ENCODE results near the gene OTUB2. TPM values are rescaled to one million over a fixed set of nuclear protein-coding genes. Genes with fewer than 3 reads are reported as not detected.

OTUB2 gene
- total RNA-seq, 6 donors from 2014 or later = 0.22 to 1.8 (median 1.1) TPM

- DNase-seq = no peak
- H3K27me3 ChIP-seq = no peaks in the 10 kb centered on the region
- no peaks in the 10 kb centered on the region for H3K9me3 ChIP-seq
- H3K4me3 ChIP-seq = no peak overlapping the region
- H3K27ac ChIP-seq = no peak overlapping the region
- TF ChIP-seq POLR2A (IDR thresholded peaks at IDR 0.05) (no peak), CTCF (IDR thresholded peaks at IDR 0.05) (no peak), POLR2AphosphoS5 (IDR thresholded peaks at IDR 0.05) (no peak), EP300 (IDR thresholded peaks at IDR 0.05) (no peak)
- peaks cover 7 to 18% (median 14%) of the 10 kb centered on the region in 4 donors for H3K4me1 ChIP-seq
- no peak for ATAC-seq (ENCODE audit: low FRiP score in 2 of 2)
- H3K36me3 ChIP-seq = no peaks in the 10 kb centered on the region
- 64 to 77% methylated on average over 9 to 10 of the region's 10 CpGs for WGBS, 2 donors
Measured at GRCh38 chr14:94022532-94023411, 3.4 kb upstream of the OTUB2 start.

DNA sequence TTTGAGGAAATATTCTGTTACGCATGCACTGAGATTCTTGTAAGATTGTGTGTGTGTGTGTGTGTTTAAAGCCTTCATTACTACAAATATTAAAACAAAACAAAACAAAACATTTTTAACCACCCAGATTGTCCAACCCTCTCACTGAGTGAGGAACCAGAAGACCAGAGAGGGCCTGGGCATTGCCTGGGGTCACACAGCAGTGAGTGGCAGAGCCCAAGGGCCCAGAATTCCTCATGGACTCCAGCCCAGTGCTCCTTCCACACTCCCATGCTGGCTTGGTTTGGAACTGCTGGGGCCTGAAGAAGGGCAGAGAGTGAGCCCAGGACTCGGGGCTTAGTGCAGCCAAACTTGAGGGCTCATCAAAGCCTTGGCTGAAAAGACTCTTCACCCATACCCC is 1.6 kb upstream of the OTUB2 start:
- DNase-seq = no peak
- no peak for TF ChIP-seq CTCF (IDR thresholded peaks at IDR 0.05)
- no peak for TF ChIP-seq POLR2A (IDR thresholded peaks at IDR 0.05)
- TF ChIP-seq POLR2AphosphoS5 (IDR thresholded peaks at IDR 0.05) = no peak
- no peak for TF ChIP-seq EP300 (IDR thresholded peaks at IDR 0.05)
- WGBS, 2 donors = 88 to 97% methylated on average over 1 to 2 of the region's 2 CpGs
- H3K4me3 ChIP-seq = no peak overlapping the region
- no peak for ATAC-seq (ENCODE audit: low FRiP score in 2 of 2)
- no peaks in the 10 kb centered on the region for H3K36me3 ChIP-seq
- H3K9me3 ChIP-seq = no peaks in the 10 kb centered on the region
- no peaks in the 10 kb centered on the region for H3K27me3 ChIP-seq
- H3K4me1 ChIP-seq = peaks cover 7 to 27% (median 17%) of the 10 kb centered on the region in 4 donors
- no peak overlapping the region for H3K27ac ChIP-seq

DNA sequence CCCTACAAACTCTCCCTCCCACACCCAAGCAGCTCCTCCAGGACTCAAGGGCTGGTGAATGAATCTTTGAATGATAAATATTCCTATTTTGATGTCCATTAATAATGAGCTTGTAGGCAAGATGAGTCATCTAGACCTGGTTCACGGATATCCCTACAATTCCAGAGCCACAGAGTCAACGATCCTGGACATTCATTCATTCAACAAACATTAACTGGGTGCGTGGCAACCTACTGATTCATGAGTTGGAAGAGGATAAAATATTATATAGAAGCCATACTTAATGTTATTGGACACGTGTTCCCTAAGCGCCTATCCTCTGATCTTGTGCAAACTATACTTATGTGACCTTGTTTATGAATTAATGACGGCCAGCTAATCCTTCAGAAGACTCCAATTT is 420 bp upstream of the OTUB2 start:
- Histone ChIP-seq H3K4me3 (peak overlapping the region in 3 of 4 donors; percentile 69 to 81 (median 70)), H3K27ac (no peak overlapping the region), H3K36me3 (no peaks in the 10 kb centered on the region), H3K4me1 (peaks cover 7 to 27% (median 17%) of the 10 kb centered on the region in 4 donors), H3K27me3 (no peaks in the 10 kb centered on the region), H3K9me3 (no peaks in the 10 kb centered on the region)
- ATAC-seq (ENCODE audit: low FRiP score in 2 of 2) = no peak
- WGBS, 2 donors = 54 to 59% methylated on average over 6 of the region's 6 CpGs
- TF ChIP-seq CTCF (IDR thresholded peaks at IDR 0.05) (no peak), EP300 (IDR thresholded peaks at IDR 0.05) (no peak), POLR2AphosphoS5 (IDR thresholded peaks at IDR 0.05) (no peak), POLR2A (IDR thresholded peaks at IDR 0.05) (no peak)
- no peak for DNase-seq

GRCh38 chr14:94026889-94027469 is 839 bp downstream of the OTUB2 start:
- no peaks in the 10 kb centered on the region for H3K27me3 ChIP-seq
- no peaks in the 10 kb centered on the region for H3K36me3 ChIP-seq
- H3K4me1 ChIP-seq = peaks cover 7 to 27% (median 17%) of the 10 kb centered on the region in 4 donors
- 40 to 51% methylated on average over 8 to 16 of the region's 17 CpGs for WGBS, 2 donors
- no peak for ATAC-seq (ENCODE audit: low FRiP score in 2 of 2)
- no peaks in the 10 kb centered on the region for H3K9me3 ChIP-seq
- no peak for DNase-seq
- no peak for TF ChIP-seq EP300 (IDR thresholded peaks at IDR 0.05)
- no peak for TF ChIP-seq CTCF (IDR thresholded peaks at IDR 0.05)
- peak overlapping the region; percentile 69 to 95 (median 76) for H3K4me3 ChIP-seq
- H3K27ac ChIP-seq = peak overlapping the region in 2 of 4 donors; percentile 6 to 77
